Activated CD4-positive, alpha-beta T cell treated with anti-CD3 and anti-CD28 coated beads, Interleukin-2, amount 50 U/mL, for 4 hours (primary cell): ENCODE results near the gene DHX38.

ENCODE experiments used
- DNase-seq, 2 experiments: peaks; one replicate each; pipeline ENCODE4 v3.0.0-alpha.2; 2020

Gene DHX38

GRCh38 chr16:72123426-72123825 lies 29.8 kb downstream of the DHX38 start:
- DNase-seq = no peak

DNA sequence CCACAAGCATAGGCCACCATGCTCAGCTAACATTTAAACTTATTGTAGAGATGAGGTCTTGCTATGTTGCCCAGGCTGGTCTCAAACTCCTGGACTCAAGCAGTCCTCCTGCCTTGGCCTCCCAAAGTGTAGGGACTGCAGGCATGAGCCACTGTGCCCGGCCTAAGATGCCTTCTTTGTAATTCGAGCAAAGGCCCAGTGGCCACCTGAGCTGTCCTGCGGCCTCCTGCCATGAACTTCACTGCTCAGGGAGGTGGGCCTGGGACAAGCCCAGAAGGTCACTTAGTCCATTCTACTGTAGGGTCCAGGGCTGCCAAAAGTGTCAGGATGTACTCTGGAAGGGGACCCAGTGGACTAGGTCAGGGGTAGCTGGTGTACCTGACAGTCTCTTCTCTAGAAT lies 30.5 kb downstream of the DHX38 start:
- DNase-seq = no peak

- peak; percentile 45 to 49 for DNase-seq
Measured at GRCh38 chr16:72124761-72125634, 31.4 kb downstream of the DHX38 start.

- DNase-seq = no peak
Measured at GRCh38 chr16:72125635-72126428, 32.2 kb downstream of the DHX38 start.

- no peak for DNase-seq
Measured at GRCh38 chr16:72126429-72126765, 32.8 kb downstream of the DHX38 start.

- no peak for DNase-seq
Measured at GRCh38 chr16:72128701-72129100, 35.1 kb downstream of the DHX38 start.

DNA sequence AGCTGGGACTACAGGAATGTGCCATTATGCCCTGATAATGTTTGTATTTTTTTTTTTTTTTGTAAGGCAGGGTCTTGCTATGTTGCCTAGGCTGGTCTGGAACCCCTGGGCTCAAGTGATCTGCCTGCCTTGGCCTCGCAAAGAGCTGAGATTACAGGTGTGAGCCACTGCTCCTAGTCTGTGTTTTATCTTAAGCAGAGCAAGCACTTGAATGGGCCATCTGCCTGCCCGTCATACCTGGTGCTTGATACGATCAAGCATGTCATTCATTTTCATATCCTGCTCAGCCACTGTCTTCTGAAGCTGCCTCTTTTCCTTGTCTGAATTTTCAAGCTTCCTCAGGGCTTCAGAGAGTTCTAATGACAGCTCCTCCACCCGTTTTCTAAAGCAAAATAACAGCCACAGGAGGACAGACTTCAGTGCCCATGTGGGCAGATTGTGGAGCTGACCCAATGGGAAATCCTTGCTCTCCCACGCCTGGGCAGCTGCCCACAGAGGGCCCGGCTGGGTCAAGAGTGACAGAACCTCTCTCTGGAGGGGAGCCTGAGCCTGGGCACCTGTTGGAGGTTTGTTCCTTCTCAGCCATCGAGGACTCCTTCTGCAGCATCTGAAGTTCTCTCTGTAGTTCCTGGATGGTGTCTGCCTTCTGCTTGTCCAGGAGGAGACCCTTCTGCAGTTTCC lies 36.5 kb downstream of the DHX38 start:
- DNase-seq = no peak

DNA sequence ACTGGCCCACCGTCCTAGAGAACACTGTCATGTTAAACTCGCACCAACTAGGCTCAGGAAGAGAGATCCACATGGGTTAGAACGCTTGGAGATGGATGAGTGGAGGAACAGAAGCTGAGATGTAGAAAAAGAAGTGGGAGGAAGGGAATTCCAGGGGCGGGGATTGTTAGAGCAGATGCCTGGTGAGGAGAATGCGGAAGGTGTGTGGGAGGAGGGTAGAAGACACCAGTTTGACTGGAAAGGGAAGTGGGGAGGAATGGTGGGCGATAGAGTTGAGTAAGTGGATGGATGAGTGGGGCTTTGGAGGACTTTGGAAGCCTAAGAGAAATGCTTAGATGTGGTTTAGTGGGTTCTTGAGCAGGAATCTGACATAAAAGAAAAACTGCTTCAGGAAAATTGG lies 37.4 kb downstream of the DHX38 start:
- DNase-seq = no peak

GRCh38 chr16:72132726-72133125 lies 39.1 kb downstream of the DHX38 start:
- no peak for DNase-seq

DNA sequence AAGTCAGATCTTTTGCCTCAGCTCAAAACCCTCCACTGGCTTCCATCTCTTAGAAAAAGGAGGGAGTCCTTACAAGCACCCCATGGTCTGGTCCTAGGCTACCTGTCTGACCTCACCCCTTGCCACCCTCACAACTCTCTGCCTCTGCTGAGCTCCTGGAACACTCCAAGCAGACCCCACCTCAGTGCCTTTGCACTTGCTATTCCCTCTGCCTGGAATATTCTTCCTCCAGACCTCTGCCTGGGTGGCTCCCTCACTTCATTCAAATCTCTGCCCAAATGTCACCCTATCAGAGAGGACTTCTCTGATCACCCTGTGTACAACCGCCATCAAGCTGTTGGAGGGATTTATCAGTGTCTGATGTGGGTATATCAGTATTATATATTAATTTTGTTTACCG lies 40.9 kb downstream of the DHX38 start:
- DNase-seq = no peak

DNA sequence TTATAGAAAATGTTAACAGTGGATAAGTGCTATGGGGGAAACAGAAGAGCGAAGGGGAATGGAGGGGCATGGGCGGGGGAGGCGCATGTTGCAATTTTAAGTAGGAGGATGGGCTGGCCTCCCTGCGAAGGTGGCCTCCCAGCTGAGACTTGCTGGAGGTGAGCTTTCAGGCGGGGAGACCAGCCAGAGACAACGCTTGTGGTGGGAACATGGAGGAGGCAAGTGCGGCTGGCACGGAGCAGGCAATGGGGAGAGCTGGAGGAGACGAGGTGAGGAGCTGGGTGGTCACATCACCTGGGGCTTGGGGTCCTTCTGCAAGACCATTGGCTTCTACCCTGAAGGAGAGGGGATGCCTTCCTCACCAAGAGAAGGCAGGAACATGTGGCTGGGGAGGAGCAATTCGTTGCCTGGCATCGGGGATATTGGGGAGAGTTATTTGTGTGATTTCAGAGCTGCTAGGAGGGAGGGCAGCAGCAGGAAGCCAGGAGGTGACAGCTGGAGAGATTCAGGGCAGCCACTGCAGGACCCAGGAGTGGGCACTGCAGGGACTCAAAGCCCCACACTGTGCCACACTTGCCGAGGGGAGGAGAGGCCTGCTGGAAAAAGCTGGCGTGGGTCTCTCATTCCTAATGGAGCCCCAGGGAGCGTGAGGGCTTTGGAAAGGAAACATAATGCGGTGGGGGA lies 43.9 kb downstream of the DHX38 start:
- no peak for DNase-seq

DNA sequence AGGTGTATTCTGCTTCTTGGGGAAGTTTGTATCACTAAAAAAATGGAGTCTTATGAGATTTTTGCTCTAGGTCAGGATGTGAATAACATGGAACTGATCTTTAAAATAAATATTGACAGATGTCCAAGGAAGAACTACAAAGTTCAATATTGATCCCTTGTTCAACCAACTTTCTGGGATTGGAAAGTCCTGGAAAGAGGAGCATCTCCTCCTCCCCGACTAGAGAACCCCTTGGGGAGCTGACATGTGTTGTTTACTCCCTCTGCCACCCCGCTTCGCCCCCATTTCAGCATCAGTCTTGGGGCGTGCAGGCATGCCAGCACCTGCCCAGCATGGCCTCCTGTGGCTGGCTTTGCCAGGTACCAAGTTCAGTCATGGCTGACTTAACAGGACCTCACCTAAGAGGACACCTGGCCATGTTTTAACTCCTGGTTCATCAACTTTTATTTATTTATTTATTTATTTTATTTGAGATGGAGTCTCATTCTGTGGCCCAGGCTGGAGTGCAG lies 44.5 kb downstream of the DHX38 start:
- no peak for DNase-seq

- no peak for DNase-seq
Measured at GRCh38 chr16:72139908-72140307, 46.3 kb downstream of the DHX38 start.

DNA sequence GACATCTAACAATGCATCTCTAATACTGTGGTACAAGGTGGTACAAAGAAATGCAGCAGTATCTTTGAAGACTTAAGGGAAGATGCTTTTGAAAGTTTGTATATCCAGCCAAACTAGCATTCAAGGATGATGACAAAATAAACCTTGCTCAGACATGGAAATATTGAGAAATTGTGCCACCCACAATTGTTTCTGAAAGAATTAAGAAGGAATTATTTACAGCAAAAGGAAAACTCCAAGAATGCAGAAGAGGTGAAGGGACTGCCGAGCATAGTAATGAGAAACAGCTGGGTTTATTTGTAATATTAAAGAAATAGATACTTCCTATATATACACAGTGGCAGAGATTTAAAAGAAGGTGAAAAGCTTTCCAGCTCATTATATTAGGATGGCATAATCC lies 48.8 kb downstream of the DHX38 start:
- DNase-seq = no peak

- DNase-seq = no peak
Measured at GRCh38 chr16:72149676-72150464, 56.2 kb downstream of the DHX38 start.

DNA sequence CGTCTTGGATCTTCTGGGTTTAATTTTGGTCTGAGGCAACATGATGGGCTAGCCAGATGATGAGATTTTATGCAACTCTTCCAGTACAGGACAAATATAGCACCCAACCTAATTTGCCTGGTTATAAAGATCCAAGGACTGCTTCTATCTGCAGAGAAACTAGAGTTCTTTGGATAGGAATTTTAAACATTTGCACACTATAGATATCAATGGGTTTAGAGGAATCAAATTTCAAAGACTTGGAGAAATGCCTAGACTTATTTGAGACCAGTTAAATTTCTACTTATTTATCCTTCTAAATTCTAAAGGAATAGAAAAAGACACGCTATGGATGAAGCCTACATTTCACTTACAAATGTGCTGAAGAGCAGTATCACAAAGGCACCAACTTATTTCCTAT lies 65.7 kb downstream of the DHX38 start:
- DNase-seq = no peak

- no peak for DNase-seq
Measured at GRCh38 chr16:72159801-72160200, 66.2 kb downstream of the DHX38 start.

DNA sequence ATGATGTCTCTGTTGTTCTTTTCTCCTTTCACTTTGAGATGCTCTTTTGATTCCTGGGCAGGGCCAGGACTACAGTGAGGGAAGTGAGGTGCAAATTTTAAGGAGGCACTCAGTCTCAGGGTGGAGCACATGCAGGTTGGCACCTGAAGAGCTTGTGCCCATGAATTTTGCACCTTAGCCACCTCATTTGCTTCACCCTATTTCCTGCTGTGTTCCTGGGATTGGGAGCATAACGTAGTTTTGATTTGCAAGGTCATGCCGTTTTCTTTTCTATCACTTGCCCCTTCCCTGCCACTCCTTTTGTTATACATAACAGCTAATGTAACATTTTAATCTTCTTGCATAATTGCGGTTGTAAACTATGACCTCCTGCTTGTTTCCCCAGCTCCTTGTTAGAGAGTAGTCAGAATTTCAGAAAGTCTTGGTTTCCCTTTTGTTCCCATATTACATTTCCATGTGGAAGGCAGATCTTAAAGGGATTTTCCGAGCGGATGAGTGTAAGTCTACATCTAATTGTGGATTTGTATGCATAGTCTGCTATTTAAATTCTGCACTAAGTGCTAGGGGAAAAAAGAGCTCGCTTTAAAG lies 68.6 kb downstream of the DHX38 start:
- no peak for DNase-seq
